ENCODE measurements around the gene FYN. TPM values are rescaled to one million over a fixed set of nuclear protein-coding genes. Genes with fewer than 3 reads are reported as not detected.

FYN gene
- total and polyA plus RNA-seq, 2 experiments from 2014 or later = 58.6 to 166 TPM

- DNase-seq = no peak
- Histone ChIP-seq H3K9me3 (ENCODE audit: low read depth) (no peaks in the 10 kb centered on the region), H3K4me1 (ENCODE audit: insufficient read depth) (no peaks in the 10 kb centered on the region), H3F3A (ENCODE audit: insufficient read depth) (no peaks in the 10 kb centered on the region), H3K4me2 (ENCODE audit: unreplicated experiment) (no peak overlapping the region), H3K79me2 (ENCODE audit: insufficient read depth) (no peaks in the 10 kb centered on the region), H3K9me2 (ENCODE audit: insufficient read depth) (no peaks in the 10 kb centered on the region), H3K4me3 (no peak overlapping the region), H3K27me3 (replicated peaks; ENCODE audit: insufficient read depth) (no peaks in the 10 kb centered on the region), H3K9ac (no peak overlapping the region), H4K20me1 (ENCODE audit: insufficient read depth) (no peaks in the 10 kb centered on the region), H3K36me3 (ENCODE audit: low read depth) (no peaks in the 10 kb centered on the region), H2AFZ (no peak overlapping the region), H3K27ac (no peak overlapping the region)
- 84 to 87% methylated on average over 12 of the region's 12 CpGs for WGBS, 2 experiments (ENCODE audit: low coverage in 1 of 2, low lambda C conversion rate in 2 of 2, missing lambda C conversion rate in 2 of 2)
- TF ChIP-seq EZH2 (IDR thresholded peaks at IDR 0.05; ENCODE audit: insufficient read depth, poor library complexity, severe bottlenecking) (no peak), EZH2phosphoT487 (IDR thresholded peaks at IDR 0.05; ENCODE audit: insufficient read depth, low read depth) (no peak)
- in situ Hi-C loops (cut with MboI) = no loop called here
Observed at GRCh38 chr6:111615916-111616612, 257.2 kb downstream of the FYN start.

- WGBS, 2 experiments (ENCODE audit: low coverage in 1 of 2, low lambda C conversion rate in 2 of 2, missing lambda C conversion rate in 2 of 2) = 83 to 84% methylated on average over 12 of the region's 12 CpGs
Observed at GRCh38 chr6:111614833-111615582, 258.2 kb downstream of the FYN start.

DNA sequence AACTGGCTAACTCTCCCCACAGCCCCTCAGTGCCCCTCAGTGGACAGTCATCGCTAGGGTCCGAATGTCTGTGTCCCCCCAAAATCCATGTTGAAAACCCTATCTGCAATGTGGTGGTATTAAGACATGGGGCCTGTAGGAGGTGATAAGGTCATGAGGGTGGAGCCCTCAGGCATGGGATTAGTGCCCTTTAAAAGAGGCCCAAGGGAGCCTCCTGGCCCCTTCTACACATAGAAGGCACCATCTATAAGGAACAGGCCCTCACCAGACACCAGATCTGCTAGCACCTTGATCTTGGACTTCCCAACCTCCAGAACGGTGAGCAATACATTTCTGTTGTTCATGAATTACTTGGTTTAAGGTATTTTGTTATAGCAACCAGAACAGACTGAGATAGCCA is 260.9 kb downstream of the FYN start:
- Histone ChIP-seq H4K20me1 (ENCODE audit: insufficient read depth) (no peaks in the 10 kb centered on the region), H2AFZ (no peak overlapping the region), H3K36me3 (ENCODE audit: low read depth) (no peaks in the 10 kb centered on the region), H3K4me3 (no peak overlapping the region), H3K9me2 (ENCODE audit: insufficient read depth) (no peaks in the 10 kb centered on the region), H3K9me3 (ENCODE audit: low read depth) (no peaks in the 10 kb centered on the region), H3F3A (ENCODE audit: insufficient read depth) (no peaks in the 10 kb centered on the region), H3K27ac (no peak overlapping the region), H3K9ac (no peak overlapping the region), H3K4me2 (ENCODE audit: unreplicated experiment) (no peak overlapping the region), H3K4me1 (ENCODE audit: insufficient read depth) (no peaks in the 10 kb centered on the region), H3K27me3 (replicated peaks; ENCODE audit: insufficient read depth) (no peaks in the 10 kb centered on the region), H3K79me2 (ENCODE audit: insufficient read depth) (no peaks in the 10 kb centered on the region)
- no peak for TF ChIP-seq EZH2 (IDR thresholded peaks at IDR 0.05; ENCODE audit: insufficient read depth, poor library complexity, severe bottlenecking)
- no peak for TF ChIP-seq EZH2phosphoT487 (IDR thresholded peaks at IDR 0.05; ENCODE audit: insufficient read depth, low read depth)
- in situ Hi-C loops (cut with MboI) = no loop called here
- DNase-seq = no peak
- 97 to 98% methylated on average over 3 of the region's 3 CpGs for WGBS, 2 experiments (ENCODE audit: low coverage in 1 of 2, low lambda C conversion rate in 2 of 2, missing lambda C conversion rate in 2 of 2)

More at GRCh38 chr6:111614833-111615582, 258.2 kb downstream of the FYN start:
- no peaks in the 10 kb centered on the region for H3K79me2 ChIP-seq (ENCODE audit: insufficient read depth)
- no peak overlapping the region for H3K9ac ChIP-seq
- H3K27me3 ChIP-seq (replicated peaks; ENCODE audit: insufficient read depth) = no peaks in the 10 kb centered on the region
- H3K27ac ChIP-seq = no peak overlapping the region
- no peak overlapping the region for H2AFZ ChIP-seq
- in situ Hi-C loops (cut with MboI) = no loop called here
- no peak overlapping the region for H3K4me2 ChIP-seq (ENCODE audit: unreplicated experiment)
- H3K4me1 ChIP-seq (ENCODE audit: insufficient read depth) = no peaks in the 10 kb centered on the region
- H3K9me3 ChIP-seq (ENCODE audit: low read depth) = no peaks in the 10 kb centered on the region
- no peak overlapping the region for H3K4me3 ChIP-seq
- no peaks in the 10 kb centered on the region for H3K9me2 ChIP-seq (ENCODE audit: insufficient read depth)
- TF ChIP-seq EZH2phosphoT487 (IDR thresholded peaks at IDR 0.05; ENCODE audit: insufficient read depth, low read depth) (no peak), EZH2 (IDR thresholded peaks at IDR 0.05; ENCODE audit: insufficient read depth, poor library complexity, severe bottlenecking) (no peak)
- no peaks in the 10 kb centered on the region for H3F3A ChIP-seq (ENCODE audit: insufficient read depth)
- no peak for DNase-seq
- no peaks in the 10 kb centered on the region for H3K36me3 ChIP-seq (ENCODE audit: low read depth)
- H4K20me1 ChIP-seq (ENCODE audit: insufficient read depth) = no peaks in the 10 kb centered on the region

GRCh38 chr6:111610548-111611172 is 262.6 kb downstream of the FYN start:
- Histone ChIP-seq H3F3A (ENCODE audit: insufficient read depth) (peaks cover 12% of the 10 kb centered on the region), H3K27ac (no peak overlapping the region), H3K4me2 (ENCODE audit: unreplicated experiment) (no peak overlapping the region), H3K4me1 (ENCODE audit: insufficient read depth) (no peaks in the 10 kb centered on the region), H4K20me1 (ENCODE audit: insufficient read depth) (no peaks in the 10 kb centered on the region), H3K36me3 (ENCODE audit: low read depth) (no peaks in the 10 kb centered on the region), H3K9me3 (ENCODE audit: low read depth) (no peaks in the 10 kb centered on the region), H3K27me3 (replicated peaks; ENCODE audit: insufficient read depth) (no peaks in the 10 kb centered on the region), H3K9me2 (ENCODE audit: insufficient read depth) (no peaks in the 10 kb centered on the region), H3K9ac (no peak overlapping the region), H3K79me2 (ENCODE audit: insufficient read depth) (no peaks in the 10 kb centered on the region), H3K4me3 (no peak overlapping the region), H2AFZ (no peak overlapping the region)
- 97 to 100% methylated on average over 2 of the region's 2 CpGs for WGBS, 2 experiments (ENCODE audit: low coverage in 1 of 2, low lambda C conversion rate in 2 of 2, missing lambda C conversion rate in 2 of 2)
- no peak for TF ChIP-seq EZH2phosphoT487 (IDR thresholded peaks at IDR 0.05; ENCODE audit: insufficient read depth, low read depth)
- no peak for TF ChIP-seq EZH2 (IDR thresholded peaks at IDR 0.05; ENCODE audit: insufficient read depth, poor library complexity, severe bottlenecking)
- no peak for DNase-seq
- in situ Hi-C loops (cut with MboI) = no loop called here

Other genes starting within 250 kb of the FYN start
- gene CCN6, start 180.7 kb upstream of the FYN start, total RNA-seq (2014; rRNA removed; shearing (Covaris generic)) = not detected in 2 replicates
- 0.48 and 0.57 TPM in 2 replicates for gene CCN6, start 180.7 kb upstream of the FYN start, polyA plus RNA-seq (2016; fragmentation: Nextera tagmentation; extraction: Ambion mirVana)
- gene TUBE1, start 214.0 kb upstream of the FYN start, total RNA-seq (2014; rRNA removed; shearing (Covaris generic)) = 42.7 and 54.9 TPM in 2 replicates
- 39.0 and 41.5 TPM in 2 replicates for gene TUBE1, start 214.0 kb upstream of the FYN start, polyA plus RNA-seq (2016; fragmentation: Nextera tagmentation; extraction: Ambion mirVana)
- 11.9 and 12.0 TPM in 2 replicates for gene FAM229B, start 214.1 kb upstream of the FYN start, total RNA-seq (2014; rRNA removed; shearing (Covaris generic))
- 53.9 and 57.3 TPM in 2 replicates for gene FAM229B, start 214.1 kb upstream of the FYN start, polyA plus RNA-seq (2016; fragmentation: Nextera tagmentation; extraction: Ambion mirVana)